Skeletal muscle satellite cell (primary cell): Measurements from ENCODE around the gene APCDD1L.

Experiments
- H3K27me3 ChIP-seq: 2 replicates; pipeline ENCODE4 v1.7.0; 2013; ENCODE audit warnings: low read length; ENCODE audit not compliant: control insufficient read depth, insufficient read depth
- H3K36me3 ChIP-seq: 2 replicates; pipeline ENCODE4 v1.7.0; 2013; ENCODE audit warnings: mild to moderate bottlenecking, control low read depth, low read length; ENCODE audit not compliant: insufficient read depth
- H3K4me1 ChIP-seq: 2 replicates; pipeline ENCODE4 v1.7.0; 2013; ENCODE audit warnings: low read length; ENCODE audit not compliant: control insufficient read depth, insufficient read depth
- H3K4me2 ChIP-seq: 2 replicates; pipeline ENCODE4 v1.7.0; 2013; ENCODE audit warnings: mild to moderate bottlenecking, low read length
- H3K4me3 ChIP-seq: 2 replicates; pipeline ENCODE4 v1.7.0; 2013; ENCODE audit warnings: low read length
- H3K9ac ChIP-seq: 2 replicates; pipeline ENCODE4 v1.7.0; 2013; ENCODE audit warnings: mild to moderate bottlenecking, low read depth, low read length, moderate library complexity
- H3K9me3 ChIP-seq: replicated peaks from 2 replicates; pipeline ENCODE4 v1.7.0; 2013; ENCODE audit warnings: mild to moderate bottlenecking, control low read depth, low read length

Gene APCDD1L

DNA sequence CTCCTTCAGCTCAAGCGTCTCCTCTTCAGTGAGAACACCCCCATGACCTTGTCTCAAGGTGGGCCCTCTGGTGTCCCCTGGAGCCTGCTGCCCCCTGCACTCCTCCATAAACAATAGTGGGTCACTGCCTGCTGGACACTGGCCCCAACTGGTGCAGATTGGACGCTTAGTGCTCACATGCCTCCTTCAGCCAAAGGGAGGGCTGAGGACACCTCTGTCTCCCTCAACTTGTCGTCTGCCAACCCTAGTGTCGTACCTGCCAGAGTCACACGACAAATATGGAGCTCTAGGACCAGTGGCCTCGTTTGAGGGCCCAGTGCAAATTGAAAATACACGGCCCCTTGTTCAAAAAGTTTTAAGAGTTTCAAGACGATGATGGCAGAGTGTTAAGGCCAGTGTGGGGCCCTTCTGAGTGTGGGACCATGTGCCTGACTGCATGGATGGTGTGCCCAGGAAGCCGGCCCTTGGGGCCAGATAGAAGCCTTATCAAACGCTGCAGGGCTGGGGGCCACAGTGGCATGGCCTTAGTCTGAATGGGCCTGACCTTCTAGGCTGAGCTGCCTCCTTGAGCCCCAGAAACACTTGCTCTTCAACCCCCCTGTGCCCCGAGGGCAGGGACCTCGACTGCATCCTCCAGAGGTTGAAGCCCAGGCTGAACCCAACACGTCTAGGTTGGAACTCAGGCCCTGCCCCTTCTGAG lies 20.1 kb downstream of the APCDD1L start:
- H3K36me3 ChIP-seq = no peaks in the 10 kb centered on the region
- H3K9me3 ChIP-seq = no peaks in the 10 kb centered on the region
- H3K9ac ChIP-seq = no peak overlapping the region
- no peak overlapping the region for H3K4me2 ChIP-seq
- no peak overlapping the region for H3K4me3 ChIP-seq
- H3K27me3 ChIP-seq = no peaks in the 10 kb centered on the region
- H3K4me1 ChIP-seq = no peaks in the 10 kb centered on the region

DNA sequence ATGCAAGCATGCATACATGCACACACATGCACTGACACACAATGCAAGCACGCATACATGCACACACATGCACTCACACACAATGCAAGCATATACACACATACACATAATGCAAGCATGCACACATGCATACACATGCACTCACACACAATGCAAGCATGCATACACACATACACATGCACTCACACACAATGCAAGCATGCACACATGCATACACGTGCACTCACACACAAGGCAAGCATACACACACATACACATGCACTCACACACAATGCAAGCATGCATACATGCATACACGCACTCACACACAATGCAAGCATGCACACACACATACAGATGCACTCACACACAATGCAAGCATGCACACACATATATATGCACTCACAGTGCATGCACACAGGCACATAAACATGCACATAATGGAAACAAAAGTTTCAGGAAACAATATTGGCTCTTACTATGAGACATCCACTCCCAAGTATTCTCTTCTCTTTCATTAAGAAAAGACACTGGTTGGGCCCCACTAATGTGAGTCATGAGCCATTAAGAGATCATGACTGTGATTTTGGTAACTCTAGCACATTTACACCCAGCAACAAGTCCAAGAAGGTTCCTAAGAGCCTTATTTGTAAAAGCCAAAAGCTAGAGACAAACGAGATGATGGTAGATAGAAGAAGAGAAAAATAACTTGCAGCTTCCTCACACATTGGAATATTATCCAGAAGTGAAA lies 22.2 kb downstream of the APCDD1L start:
- H3K4me2 ChIP-seq = no peak overlapping the region
- no peaks in the 10 kb centered on the region for H3K4me1 ChIP-seq
- no peaks in the 10 kb centered on the region for H3K27me3 ChIP-seq
- H3K4me3 ChIP-seq = no peak overlapping the region
- no peaks in the 10 kb centered on the region for H3K9me3 ChIP-seq
- no peak overlapping the region for H3K9ac ChIP-seq
- H3K36me3 ChIP-seq = no peaks in the 10 kb centered on the region

DNA sequence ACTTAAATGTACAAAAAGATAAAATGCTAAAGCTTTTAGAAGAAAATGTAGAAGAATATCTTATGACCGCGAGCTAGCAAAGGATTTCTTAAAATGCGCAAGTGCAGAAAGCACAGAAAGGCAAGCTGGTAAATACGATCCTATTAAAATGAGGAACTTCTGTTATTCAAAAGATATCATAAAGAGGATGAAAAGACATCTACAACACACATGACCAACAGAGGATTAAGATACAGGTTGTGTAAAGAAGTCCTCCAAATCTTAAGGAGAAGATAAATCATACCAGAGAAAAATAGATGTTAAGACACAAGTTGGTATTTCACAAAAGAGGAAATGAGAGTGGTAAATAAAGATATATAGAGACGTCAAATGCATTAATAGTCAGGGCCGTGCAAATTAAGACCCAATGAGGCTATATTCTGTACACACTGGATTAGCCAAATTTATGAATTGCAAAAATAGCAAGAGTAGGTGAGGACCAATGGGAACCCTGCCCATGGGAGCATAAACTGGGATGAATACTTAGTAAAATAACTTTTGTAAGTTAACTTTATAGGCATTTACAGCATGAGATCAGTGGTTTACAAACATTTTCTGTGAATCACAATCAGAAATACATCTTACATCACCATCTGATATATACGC lies 23.0 kb downstream of the APCDD1L start:
- Histone ChIP-seq H3K4me3 (no peak overlapping the region), H3K9ac (no peak overlapping the region), H3K27me3 (no peaks in the 10 kb centered on the region), H3K36me3 (no peaks in the 10 kb centered on the region), H3K9me3 (no peaks in the 10 kb centered on the region), H3K4me1 (no peaks in the 10 kb centered on the region), H3K4me2 (no peak overlapping the region)

DNA sequence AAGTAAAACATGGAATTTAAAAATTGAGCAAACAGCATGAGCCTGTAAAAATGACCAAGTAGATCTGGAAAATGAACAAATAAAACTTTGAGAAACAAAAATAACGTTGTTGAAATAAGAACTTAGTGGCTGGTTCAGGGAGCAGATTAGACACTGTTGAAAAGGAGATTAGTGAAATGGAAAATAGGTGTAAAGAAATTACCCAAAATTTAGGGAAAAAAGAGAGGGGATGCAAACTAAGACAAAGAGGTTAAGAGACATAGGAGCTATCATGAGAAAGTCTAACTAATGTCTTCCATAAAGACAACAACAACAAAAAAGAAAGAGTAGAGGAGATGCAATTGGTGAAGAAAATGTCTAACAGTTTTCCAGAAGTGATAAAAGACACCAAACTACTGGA lies 29.0 kb downstream of the APCDD1L start:
- Histone ChIP-seq H3K9me3 (peaks cover 12% of the 10 kb centered on the region), H3K27me3 (no peaks in the 10 kb centered on the region), H3K36me3 (no peaks in the 10 kb centered on the region), H3K4me3 (no peak overlapping the region), H3K4me2 (no peak overlapping the region), H3K4me1 (no peaks in the 10 kb centered on the region), H3K9ac (no peak overlapping the region)

DNA sequence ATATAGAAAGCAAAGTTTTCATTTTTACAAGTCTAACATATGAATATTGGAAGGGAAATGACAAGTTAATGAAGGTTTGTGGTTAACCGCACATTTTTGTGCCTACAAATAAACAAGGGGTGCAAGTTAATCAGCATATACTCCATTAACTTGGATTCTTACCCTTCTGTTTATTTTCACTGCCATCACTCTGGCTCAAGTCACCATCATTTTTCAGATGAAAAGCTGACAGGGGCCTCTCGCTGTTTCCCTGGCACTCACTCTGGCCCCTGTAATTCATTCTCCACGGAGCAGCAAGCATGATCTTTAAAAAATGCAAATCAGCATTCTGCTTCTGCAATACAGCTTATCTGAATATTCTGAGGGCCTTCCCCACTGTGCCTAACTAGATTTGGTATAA lies 29.8 kb downstream of the APCDD1L start:
- Histone ChIP-seq H3K4me3 (no peak overlapping the region), H3K9me3 (peaks cover 12% of the 10 kb centered on the region), H3K27me3 (no peaks in the 10 kb centered on the region), H3K9ac (no peak overlapping the region), H3K4me2 (no peak overlapping the region), H3K36me3 (no peaks in the 10 kb centered on the region), H3K4me1 (no peaks in the 10 kb centered on the region)

DNA sequence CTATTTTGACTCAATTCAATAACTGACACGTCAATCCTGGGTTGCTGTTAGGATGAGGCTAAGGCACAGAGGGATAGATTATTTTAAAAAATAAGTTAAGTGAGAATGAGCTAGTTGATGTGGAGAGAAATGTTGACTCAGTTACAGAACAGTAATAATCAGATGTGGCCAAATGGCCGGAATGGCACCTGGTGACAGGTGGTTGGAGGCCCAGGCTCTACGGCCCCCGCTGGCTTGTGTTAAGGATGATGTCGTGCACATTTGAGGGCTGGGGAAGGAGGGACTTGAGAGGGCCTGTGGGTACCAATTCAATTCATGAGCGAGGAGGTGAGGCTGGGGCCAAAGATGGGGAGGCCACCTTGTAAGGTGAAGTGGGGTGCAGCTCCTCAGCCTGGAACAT lies 31.7 kb downstream of the APCDD1L start:
- Histone ChIP-seq H3K4me1 (no peaks in the 10 kb centered on the region), H3K9ac (no peak overlapping the region), H3K4me2 (no peak overlapping the region), H3K9me3 (peaks cover 14% of the 10 kb centered on the region), H3K36me3 (no peaks in the 10 kb centered on the region), H3K27me3 (no peaks in the 10 kb centered on the region), H3K4me3 (no peak overlapping the region)

- H3K9me3 ChIP-seq = peaks cover 17% of the 10 kb centered on the region
- H3K36me3 ChIP-seq = no peaks in the 10 kb centered on the region
- H3K4me1 ChIP-seq = no peaks in the 10 kb centered on the region
- H3K4me2 ChIP-seq = no peak overlapping the region
- H3K4me3 ChIP-seq = no peak overlapping the region
- H3K27me3 ChIP-seq = no peaks in the 10 kb centered on the region
- no peak overlapping the region for H3K9ac ChIP-seq
These were observed 32.1 kb downstream of the APCDD1L start for GRCh38 chr20:58483051-58483450.

- Histone ChIP-seq H3K27me3 (no peaks in the 10 kb centered on the region), H3K4me3 (no peak overlapping the region), H3K9ac (no peak overlapping the region), H3K36me3 (no peaks in the 10 kb centered on the region), H3K4me1 (no peaks in the 10 kb centered on the region), H3K4me2 (no peak overlapping the region), H3K9me3 (peaks cover 17% of the 10 kb centered on the region)
These were observed 32.8 kb downstream of the APCDD1L start for GRCh38 chr20:58482416-58482815.

GRCh38 chr20:58481481-58482021 lies 33.6 kb downstream of the APCDD1L start:
- Histone ChIP-seq H3K36me3 (no peaks in the 10 kb centered on the region), H3K4me2 (no peak overlapping the region), H3K9me3 (peaks cover 16% of the 10 kb centered on the region), H3K4me3 (no peak overlapping the region), H3K4me1 (no peaks in the 10 kb centered on the region), H3K27me3 (no peaks in the 10 kb centered on the region), H3K9ac (no peak overlapping the region)

DNA sequence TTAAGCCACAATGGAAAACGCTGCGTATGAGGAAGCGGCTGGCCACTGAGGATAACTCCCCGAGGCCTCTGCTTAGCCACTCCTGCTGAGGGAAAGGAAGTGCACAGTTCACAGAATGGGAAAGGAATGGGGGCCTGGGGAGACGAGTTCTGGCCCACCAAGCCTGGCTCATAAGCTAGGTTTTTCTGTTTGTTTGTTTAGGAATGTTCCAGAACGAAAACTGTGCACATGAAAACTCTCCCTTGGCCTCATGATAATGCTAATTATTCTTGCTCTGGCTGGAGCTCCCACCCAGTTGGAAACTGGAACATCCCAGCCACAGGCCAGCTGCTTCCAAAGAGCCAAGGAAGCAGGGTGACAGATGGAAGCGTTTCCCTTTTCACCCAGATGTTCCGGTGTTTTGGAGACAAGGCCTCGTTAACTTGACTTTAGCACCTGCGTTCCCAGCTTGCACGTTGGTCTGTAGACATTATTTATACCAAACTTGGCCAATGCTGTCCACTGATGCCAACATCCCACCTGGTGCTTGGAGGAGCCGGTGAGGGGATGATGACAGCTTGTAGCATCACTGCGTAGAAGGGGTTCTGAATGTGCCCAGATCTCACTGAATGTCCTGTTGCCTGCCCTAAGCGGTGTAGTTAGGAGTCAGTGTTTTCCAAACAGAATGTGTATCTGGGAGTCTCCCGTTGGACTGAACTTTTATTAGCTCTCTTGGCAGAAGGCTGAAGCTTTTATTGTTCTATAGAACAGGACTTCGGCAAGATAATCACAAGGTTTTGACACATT lies 34.5 kb downstream of the APCDD1L start:
- Histone ChIP-seq H3K4me2 (no peak overlapping the region), H3K36me3 (no peaks in the 10 kb centered on the region), H3K9me3 (peaks cover 10% of the 10 kb centered on the region), H3K4me3 (no peak overlapping the region), H3K9ac (no peak overlapping the region), H3K27me3 (no peaks in the 10 kb centered on the region), H3K4me1 (no peaks in the 10 kb centered on the region)
